Epidermal melanocyte (primary cell): ENCODE results near the gene GKN1.
"Not testable (repeated sequence)": the region's sequence is repeated elsewhere in the genome, so short reads cannot be mapped to it uniquely, and the experiment has no call there.

Experiments used
- DNase-seq: peaks from one replicate; pipeline ENCODE4 v3.0.0; 2011; ENCODE audit warnings: low spot score; ENCODE audit not compliant: insufficient read length

GKN1 gene, protein sequence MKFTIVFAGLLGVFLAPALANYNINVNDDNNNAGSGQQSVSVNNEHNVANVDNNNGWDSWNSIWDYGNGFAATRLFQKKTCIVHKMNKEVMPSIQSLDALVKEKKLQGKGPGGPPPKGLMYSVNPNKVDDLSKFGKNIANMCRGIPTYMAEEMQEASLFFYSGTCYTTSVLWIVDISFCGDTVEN

DNA sequence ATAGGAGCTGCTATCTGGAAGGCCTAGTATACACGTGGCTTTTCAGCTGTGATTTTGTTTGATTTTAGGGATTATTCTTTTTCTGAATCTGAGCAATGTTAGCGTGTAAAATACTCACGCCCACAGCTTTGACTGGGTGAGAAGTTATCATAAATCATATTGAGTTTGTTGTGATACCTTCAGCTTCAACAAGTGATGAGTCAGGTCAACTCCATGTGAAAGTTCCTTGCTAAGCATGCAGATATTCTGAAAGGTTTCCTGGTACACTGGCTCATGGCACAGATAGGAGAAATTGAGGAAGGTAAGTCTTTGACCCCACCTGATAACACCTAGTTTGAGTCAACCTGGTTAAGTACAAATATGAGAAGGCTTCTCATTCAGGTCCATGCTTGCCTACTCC is at the start of gene GKN1:
TSS of gene GKN1 (plus strand) at position 386 of the 400 bp plus-strand sequence. CDS start 42 bp downstream, outside the sequence.
- no peak for DNase-seq

DNA sequence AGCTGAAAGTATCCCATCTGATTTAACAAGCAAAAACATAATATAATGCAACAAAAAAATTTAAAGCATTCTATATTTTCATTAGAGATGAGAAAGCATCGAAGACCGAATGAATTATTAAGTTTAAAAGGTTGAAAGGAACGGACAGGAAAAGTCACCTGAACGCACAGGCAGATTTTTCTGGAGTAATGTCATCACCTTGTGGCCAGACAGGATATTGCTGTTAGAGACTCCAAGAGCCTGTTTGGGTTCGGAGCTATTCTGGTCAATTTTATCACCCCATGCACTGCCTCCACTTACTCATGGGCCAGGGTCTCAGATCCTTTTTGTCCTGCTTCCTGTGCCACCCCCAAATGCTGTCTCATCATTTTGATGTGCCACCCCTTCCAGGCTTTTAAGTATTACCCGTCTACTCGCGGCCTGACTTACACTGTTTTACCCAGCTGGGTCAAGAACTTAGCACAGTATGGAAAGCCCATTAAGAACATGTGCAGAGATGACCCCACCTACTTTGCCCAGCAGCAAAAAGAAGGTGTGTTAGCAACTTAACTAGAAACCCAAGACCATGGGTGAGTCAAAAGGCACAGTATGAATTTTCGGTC is 49.0 kb upstream of the GKN1 start:
- peak; percentile 51 for DNase-seq

DNA sequence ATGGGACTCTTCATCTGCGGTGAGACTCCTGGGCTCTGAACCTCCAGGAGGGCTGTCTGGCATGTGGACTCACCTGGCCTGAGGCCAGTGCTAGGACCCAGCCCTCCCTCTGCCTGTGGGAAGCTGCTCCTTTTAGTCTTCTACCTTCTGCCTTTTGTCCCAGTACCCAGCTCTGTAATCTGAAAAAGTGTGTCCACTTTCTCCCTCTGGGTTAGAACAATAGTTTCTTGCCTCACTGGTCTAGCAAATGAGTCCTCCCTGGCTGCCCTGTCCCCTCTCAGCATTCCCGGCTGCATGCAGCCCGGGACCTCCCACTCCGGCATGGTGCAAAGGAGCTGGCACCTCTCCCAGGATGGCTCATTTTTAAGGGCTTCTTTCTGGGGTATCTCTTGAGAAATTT is 47.6 kb upstream of the GKN1 start:
- no peak for DNase-seq

DNA sequence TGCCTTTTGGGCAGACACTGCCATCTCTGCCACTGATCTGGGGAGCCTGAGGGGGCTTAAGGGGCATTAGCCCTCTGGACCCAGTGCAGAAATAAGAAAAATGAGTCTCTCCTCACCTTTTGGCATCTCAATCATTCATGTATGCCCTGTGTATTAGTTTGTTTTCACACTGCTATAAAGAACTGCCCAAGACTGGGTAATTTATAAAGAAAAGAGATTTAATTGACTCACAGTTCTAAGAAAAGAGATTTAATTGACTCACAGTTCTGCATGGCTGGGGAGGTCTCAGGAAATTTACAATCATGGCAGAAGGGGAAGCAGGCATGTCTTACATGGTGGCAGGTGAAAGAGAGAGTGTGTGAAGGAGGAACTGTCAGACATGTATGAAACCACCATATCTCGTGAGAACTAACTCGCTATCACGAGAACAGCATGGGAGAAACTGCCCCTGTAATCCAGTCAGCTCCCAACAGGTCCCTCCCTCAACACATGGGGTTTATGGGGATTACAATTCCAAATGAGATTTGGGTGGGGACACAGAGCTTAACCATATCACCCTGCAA is 43.2 kb upstream of the GKN1 start:
- DNase-seq: no peak

DNA sequence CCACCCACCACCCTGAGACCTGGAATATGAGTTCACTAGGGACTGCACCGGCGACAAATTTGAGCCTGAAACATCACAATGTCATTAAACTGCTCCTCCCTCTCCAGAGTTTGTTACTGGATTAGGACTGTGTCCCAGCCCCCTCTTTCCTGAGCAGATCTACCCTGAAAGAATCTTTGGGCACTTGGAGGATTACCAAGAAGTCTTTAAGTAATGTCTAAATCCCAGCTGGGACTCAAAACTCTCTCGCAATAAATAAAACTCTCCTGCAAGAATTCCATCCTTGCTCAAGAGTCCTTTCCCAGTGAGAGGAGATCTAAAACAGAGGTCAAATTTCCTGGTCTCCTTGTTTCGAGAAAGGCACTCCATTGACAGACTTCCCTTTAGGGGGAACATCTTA is 42.6 kb upstream of the GKN1 start:
- DNase-seq: no peak

DNA sequence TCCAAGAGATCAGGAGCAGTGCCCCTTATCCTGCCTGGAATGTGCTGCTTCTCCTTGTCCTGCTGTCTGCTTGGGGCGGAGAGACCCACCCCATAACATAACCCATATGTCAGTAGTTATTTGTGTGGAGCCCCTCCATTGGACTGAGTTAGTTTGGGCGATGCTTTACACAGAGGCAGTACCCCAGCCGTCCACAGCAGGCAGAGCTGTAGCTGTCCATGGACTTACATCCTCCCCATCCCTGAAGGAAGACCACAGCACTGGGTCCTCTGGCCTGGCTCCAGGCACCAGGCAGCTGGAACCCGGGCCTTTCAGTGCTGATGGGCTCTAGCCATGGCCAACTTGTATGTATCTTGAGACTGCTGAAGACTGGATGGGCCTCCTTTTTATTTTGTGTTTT is 42.0 kb upstream of the GKN1 start:
- no peak for DNase-seq

DNA sequence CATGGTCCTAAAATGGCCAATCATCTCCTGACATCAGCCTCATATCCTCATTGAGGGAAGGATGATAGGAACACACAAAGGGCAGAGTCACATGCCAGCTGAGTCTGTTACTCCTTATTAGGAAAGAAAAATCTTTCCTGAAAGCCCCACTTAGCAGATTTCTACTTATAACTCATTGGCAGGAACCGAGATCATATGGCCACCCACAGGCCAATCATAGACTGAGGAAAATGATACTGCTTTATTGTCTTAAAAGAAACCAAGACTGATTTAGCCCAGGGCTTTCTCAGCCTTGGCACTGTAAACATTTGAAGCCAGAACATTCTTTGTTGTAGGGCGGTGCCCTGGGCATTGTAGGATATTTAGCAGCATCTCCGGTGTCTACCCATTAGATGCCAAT is 40.4 kb upstream of the GKN1 start:
- no peak for DNase-seq

DNA sequence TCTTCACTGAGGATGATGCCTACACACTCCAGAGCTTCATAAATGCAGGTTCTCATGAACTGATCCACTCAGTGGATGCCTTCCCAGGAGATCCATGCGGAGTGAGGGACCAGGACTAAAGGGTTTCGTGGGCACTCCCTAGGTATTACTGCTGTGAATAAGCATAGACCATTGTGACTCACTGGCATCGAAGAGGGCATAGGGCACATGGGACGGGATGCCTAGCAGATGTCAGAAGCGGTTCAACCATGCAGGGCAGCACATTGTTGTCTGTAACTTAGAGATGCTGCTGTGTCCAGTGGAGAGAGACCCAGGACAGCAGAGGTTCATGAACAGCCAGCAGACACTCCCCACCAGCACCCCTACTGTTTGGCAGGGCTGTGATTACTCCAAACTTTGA is 39.0 kb upstream of the GKN1 start:
- no peak for DNase-seq

DNA sequence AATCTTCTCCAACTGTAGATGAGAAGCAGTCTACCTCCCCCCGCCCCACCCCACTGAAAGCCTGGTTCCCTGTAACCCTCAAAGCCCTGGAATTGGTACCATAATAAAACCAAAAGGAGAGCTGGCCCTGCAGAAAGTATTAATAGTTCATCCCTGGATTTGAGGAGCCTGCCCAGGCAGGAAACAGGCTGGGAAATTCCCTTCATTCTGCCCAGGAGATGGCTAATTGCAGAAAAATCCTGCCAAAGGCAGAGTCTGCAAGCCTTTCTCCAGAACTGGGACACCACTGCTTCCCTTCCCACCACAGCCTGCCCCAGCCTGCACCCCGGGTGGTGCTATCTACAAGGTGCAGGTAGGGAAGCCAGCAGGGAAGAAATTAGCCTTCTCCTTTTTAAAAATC is 38.0 kb upstream of the GKN1 start:
- no peak for DNase-seq

DNA sequence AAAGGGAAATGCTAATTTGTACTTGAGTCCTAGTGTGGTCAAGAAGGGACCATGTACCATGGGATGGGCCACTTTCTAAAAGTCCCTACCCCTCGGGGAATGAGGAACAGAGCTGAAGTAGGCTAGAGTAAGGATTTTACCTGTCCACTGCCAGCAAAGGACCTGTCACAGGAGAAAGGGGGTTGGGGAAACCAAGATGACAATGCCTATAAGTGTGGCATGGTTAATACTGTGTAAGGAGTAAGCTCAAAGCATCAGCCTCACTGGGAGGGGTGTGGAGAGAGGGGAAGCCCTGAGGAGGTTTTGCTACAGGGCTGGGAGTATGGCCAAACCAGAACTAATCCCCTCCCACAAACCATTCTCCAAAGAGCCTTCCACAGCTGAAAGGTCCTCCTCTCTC is 37.5 kb upstream of the GKN1 start:
- no peak for DNase-seq

DNA sequence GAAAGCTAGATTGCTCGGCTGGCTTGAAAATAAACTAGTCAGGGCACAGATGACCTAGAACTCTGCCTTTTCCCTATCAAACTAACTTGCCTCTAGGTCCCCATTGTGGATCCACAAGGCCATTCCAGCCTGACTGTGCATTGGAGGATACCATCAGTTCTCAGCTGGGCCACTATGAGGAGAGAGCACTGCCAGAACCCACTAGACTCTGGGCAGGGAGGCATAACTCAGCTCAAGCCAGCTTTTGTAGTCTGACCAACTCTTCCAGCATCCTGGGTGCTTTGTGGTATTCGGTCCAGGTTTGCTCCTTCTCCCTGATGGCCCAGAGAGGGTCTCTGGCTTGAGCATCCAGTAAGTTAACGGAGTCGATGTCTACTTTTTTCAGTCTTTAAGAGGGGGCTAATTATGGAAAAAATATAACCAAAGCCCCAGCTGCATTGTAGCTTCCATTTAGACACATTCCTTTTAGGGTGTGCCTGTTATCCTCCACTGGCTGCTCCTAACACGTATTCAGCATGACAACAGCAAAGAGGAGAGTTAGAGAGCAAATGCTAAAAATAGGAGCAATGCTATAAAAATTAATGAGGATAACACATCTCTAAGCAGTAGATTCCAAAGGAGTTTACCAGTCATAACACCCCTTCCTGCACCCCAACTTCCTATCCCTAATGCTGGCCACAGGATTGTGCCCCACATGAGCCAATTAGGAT is 36.9 kb upstream of the GKN1 start:
- no peak for DNase-seq

DNA sequence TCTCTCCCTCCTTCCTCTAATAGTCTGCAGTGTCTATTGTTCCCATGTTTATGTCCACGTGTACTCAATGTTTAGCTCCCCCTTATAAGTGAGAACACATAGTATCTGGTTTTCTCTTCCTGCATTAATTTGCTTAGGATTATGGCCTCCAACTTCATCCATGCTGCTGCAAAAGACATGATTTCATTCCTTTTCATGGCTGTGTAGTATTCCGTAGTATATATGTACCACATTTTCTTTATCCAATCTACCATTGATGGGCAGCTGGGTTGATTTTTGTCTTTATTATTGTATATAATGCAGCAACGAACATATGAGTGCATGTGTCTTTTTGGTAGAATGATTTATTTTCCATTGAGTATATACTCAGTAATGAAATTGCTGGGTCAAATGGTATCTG is 35.5 kb upstream of the GKN1 start:
- DNase-seq: no peak

DNA sequence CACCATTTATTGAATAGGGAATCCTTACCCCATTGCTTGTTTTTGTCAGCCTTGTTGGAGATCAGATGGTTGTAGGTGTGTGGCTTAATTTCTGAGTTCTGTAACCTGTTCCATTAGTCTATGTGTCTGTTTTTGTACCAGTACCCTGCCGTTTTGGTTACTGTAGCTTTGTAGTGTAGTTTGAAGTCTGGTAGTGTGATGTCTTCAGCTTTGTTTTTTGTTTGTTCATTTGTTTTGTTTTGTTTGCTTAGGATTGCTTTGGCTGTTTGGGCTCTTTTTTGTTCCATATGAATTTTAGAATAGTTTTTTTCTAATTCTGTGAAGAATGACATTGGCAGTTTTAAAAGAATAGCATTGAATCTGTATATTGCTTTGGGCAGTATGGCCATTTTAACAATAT is 34.5 kb upstream of the GKN1 start:
- no peak for DNase-seq

DNA sequence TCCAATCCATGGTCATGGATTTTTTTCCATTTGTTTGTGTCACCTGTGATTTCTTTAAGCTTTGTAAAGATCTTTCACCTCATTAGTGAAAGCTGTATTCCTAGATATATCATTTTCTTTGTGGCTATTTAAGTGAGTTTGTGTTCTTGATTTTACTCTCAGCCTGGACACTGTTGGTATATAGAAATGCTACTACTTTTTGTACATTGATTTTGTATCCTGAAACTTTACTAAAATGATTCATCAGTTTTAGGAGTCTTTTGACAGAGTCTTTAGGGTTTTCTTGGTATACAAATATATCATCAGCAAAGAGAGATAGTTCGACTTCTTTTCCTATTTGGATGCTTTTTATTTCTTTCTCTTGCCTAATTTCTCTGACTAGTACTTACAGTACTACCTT is 34.1 kb upstream of the GKN1 start:
- no peak for DNase-seq

DNA sequence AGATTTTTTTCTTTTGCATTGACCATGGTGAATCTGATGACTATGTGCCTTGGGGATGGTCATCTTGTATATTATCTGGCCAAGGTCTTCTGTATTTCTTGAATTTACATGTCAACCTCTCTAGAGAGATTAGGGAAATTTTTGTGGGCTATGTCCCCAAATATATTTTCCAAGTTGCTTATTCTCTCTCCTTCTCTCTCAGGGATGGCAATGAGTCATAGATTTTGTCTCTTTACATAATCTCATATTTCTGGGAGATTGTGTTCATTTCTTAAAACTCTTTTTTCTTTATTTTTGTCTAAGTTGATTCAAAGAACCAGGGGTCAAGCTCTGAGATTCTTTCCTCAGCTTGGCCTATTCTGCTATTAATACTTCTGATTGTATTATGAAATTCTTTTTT is 31.6 kb upstream of the GKN1 start:
- DNase-seq: no peak

DNA sequence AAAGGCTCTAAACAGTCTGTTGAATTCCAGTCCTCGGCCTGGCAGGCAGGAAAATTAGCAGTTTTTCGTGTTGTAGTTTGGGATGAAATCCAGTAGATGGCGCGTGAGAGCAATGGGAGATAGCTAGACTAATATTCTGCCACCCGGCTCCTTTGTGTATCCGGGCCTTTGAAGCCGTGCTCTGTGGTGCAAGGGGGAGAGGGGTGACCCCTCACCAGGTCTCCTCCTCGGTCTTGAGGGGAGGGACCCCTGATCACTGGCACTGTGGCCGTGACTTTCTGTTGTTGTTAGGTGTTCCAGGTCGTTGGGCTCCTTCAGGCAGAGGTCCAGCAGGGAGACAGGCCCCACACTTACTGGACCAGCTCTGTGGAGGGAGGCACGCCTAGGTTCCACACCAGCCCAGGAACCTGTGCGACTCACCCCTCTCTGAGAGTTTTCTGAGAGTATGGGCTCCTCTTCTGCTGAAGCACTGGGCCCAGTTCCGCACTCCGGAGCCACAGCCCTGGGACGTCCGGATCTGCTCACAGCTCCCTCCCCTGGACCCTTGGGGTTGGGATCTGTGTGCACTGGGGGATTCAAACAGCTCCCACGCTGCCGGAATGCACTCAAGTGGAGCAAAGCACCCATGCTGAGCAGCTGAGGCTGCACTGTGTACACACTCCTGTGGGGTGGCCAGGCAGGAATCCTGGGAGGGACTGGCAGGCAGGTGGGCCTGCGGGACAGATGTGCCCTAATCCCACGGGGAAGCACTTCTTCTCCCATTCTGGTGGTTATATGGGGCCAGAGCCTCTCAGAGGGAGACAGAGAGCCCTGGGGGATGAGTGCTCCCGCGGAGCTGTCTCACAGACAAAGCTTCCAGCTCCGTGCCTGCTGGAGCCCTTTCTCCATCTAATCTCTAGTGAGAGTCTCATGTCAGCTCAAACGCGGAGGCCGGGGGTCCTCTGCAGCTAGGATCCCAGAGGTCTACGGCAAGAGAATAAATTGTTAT is 30.6 kb upstream of the GKN1 start:
- DNase-seq: peak; percentile 51

DNA sequence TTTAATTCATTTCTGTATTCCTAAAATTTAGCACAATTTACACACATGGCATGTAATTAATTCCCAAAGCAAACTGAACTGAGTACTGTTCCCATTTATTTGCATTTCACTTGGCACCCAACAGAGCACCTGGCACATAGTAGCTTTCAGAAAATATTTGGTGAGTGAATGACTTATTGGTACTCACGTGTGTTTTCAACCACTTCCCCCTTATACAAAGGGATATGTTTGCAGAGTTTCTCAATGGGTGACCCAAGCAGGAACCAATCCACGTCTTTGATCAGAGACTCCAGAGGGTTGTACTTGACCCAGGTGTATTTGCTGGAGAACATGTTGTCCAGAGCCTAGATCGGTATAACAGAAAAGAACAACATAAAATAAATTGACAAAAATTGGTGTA is 28.3 kb upstream of the GKN1 start:
- DNase-seq: no peak

DNA sequence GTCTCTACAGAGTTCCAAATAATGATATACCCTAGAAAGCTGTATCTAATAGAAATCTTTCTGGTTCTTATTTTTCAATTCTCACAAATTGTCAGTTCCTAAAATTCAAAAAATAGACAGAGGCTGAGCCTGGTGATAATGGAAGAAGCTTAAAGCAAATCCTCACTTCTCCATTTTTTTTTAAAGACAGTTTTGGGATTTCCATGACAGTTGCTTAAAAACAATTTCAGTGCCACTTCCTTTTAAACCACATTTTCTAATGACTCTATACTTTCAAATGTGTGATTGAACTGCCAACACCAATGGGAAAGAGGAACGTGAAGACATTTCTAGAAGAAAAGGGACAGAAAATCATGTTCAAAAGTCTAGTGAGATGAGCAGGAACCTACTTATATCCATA is 25.7 kb upstream of the GKN1 start:
- no peak for DNase-seq

DNA sequence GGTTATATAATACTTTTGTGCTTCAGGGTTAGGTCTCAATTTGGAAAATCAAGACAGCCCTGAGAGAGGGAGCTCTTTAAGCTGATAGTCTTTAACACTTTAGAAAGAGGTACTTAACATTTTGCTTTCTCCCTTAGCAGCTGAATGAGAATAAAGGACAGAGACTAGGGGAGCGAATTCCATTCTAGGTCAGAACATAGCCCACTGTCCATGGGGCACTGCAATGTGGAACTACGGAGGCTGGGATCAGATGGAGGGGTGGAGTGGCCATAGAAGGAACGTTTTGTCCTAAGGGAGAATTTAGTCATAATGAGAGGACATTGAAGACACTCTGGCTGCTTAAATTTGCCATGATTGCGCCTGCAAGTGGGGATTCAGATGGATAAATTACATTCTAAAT is 22.5 kb upstream of the GKN1 start:
- no peak for DNase-seq

DNA sequence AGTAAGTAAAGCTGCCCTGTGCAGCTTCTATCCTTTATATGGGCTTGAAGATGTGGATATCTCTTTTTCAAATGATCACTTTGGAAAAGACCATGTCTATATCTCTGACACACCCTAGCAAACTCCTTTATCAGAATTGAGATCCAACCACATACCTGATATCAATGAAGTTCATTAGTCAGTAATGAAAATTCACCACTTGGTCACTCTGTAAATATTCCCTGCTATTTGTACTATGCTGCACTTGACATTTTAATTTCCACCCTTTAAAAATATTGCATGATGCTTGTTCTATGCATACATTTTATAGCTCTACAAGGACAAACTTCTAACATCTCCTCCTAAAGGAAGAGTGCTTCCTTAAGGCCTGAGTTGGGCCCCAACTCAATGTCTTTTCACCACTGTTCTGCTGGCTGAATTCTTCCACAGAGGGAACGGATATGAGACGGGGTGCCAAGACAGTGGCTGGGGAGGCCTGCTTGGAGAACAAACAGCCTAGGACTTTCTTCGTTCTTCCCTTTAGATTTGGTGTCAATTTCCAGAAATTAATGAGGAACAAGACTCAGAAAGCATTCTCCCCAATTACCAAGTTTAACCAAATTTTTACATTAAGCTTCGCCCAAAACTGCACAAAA is 21.4 kb upstream of the GKN1 start, which contains the start of gene GKN2:
TSS of gene GKN2 (minus strand) at position 7 of the 635 bp plus-strand sequence. CDS start 32 bp downstream, outside the sequence.
- DNase-seq: no peak

DNA sequence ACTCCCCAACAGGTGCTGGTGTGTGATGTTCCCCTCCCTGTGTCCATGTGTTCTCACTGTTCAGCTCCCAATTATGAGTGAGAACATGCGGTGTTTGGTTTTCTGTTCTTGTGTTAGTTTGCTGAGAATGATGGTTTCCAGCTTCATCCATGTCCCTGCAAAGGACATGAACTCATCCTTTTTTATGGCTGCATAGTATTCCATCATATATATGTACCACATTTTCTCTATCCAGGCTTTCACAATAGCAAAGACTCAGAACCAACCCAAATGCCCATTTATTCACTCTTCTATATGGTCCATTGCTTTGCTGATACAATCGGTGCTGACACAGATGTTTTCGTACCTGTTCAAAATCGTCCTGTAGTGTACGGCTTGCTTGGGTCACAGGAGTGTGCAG is 19.0 kb upstream of the GKN1 start:
- DNase-seq: not testable (repeated sequence)
